ENCODE results near the gene TLE5. TPM values are rescaled to one million over a fixed set of nuclear protein-coding genes. Genes with fewer than 3 reads are reported as not detected.
A peak's percentile ranks its signal among the peaks of the same experiment; 100 is the strongest.

Gene TLE5
- total RNA-seq, 1 experiment from 2014 or later, result 170 TPM

- Mint-ChIP-seq H3K27me3 (ENCODE audit: unreplicated experiment) (peaks cover 57% of the 10 kb centered on the region), H3K4me3 (ENCODE audit: low read depth, unreplicated experiment) (no peak overlapping the region), H3K9me3 (ENCODE audit: low read depth, unreplicated experiment) (no peaks in the 10 kb centered on the region), H3K36me3 (ENCODE audit: insufficient read depth, unreplicated experiment) (peaks cover 25% of the 10 kb centered on the region), H3K27ac (ENCODE audit: unreplicated experiment) (no peak overlapping the region), H3K4me1 (ENCODE audit: low read depth, unreplicated experiment) (peaks cover 36% of the 10 kb centered on the region)
- TF ChIP-seq CTCF (IDR thresholded peaks at IDR 0.05; ENCODE audit: unreplicated experiment), result no peak
- DNase-seq, result no peak
- BruUV-seq (replicated peaks), result no TSS peak
- intact Hi-C loops (cut with micrococcal nuclease; ENCODE audit: unreplicated experiment), result no loop called here
- CTCF ChIA-PET, result no interaction called here
Measured at GRCh38 chr19:3033595-3034405, 28.5 kb downstream of the TLE5 start.

GRCh38 chr19:3031607-3031867, 30.8 kb downstream of the TLE5 start:
- Mint-ChIP-seq H3K27me3 (ENCODE audit: unreplicated experiment) (peaks cover 70% of the 10 kb centered on the region), H3K36me3 (ENCODE audit: insufficient read depth, unreplicated experiment) (peaks cover 19% of the 10 kb centered on the region), H3K9me3 (ENCODE audit: low read depth, unreplicated experiment) (no peaks in the 10 kb centered on the region), H3K27ac (ENCODE audit: unreplicated experiment) (no peak overlapping the region), H3K4me3 (ENCODE audit: low read depth, unreplicated experiment) (no peak overlapping the region), H3K4me1 (ENCODE audit: low read depth, unreplicated experiment) (peaks cover 36% of the 10 kb centered on the region)
- CTCF ChIA-PET, result interaction anchor here (0.6 kb wide), 1 partner anchor 72 kb away, joined by 6 read pairs; no protein-coding TSS in a partner anchor
- intact Hi-C loops (cut with micrococcal nuclease; ENCODE audit: unreplicated experiment), result no loop called here
- DNase-seq, result no peak
- BruUV-seq (replicated peaks), result no TSS peak
- TF ChIP-seq CTCF (IDR thresholded peaks at IDR 0.05; ENCODE audit: unreplicated experiment), result no peak

GRCh38 chr19:3029065-3029923, 33.0 kb downstream of the TLE5 start, which contains the start of gene TLE2:
Gene TLE2 (minus strand): TSS chr19:3029280. CDS start chr19:3028904, 376 bp downstream.
- CTCF ChIA-PET, result no interaction called here

More at GRCh38 chr19:3029065-3029923, 33.0 kb downstream of the TLE5 start, which contains the start of gene TLE2:
- intact Hi-C loops (cut with micrococcal nuclease; ENCODE audit: unreplicated experiment), result no loop called here
- H3K27ac Mint-ChIP-seq (ENCODE audit: unreplicated experiment), result no peak within 1 kb of the TSS
- peak within 1 kb of the TSS; percentile 30 for H3K4me3 Mint-ChIP-seq (ENCODE audit: low read depth, unreplicated experiment)
- TF ChIP-seq CTCF (IDR thresholded peaks at IDR 0.05; ENCODE audit: unreplicated experiment), result no peak
- no peaks in the 10 kb centered on the region for H3K9me3 Mint-ChIP-seq (ENCODE audit: low read depth, unreplicated experiment)
- DNase-seq, result no peak
- no TSS peak for BruUV-seq (replicated peaks)
- H3K4me1 Mint-ChIP-seq (ENCODE audit: low read depth, unreplicated experiment), result peaks cover 23% of the 10 kb centered on the region
- no peaks in the 10 kb centered on the region for H3K36me3 Mint-ChIP-seq (ENCODE audit: insufficient read depth, unreplicated experiment)
- H3K27me3 Mint-ChIP-seq (ENCODE audit: unreplicated experiment), result peaks cover 61% of the 10 kb centered on the region
